ENCODE results near the gene ZRANB3.

ZRANB3 gene

DNA sequence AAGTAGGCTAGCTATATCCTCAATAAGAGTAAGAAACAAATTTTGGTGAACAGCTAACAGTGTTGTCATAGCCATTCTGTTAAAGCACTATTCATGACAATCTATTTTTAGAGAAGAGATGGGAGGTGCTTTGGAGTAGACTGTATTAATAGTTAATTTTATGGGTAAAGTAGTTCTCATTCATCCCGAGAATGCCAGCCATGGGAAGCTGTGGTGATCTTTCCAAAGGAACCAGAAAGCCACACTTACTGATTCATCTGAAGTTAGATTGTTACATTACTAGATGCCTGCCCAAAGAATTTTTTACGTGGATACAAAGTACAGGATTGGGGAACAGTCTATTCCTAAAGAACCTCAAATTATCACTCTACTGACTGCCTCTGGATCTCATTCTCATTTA lies 74.6 kb downstream of the ZRANB3 start:
- ChIA-PET CTCF (no interaction called here), POLR2A (no interaction called here)

More for the DNA sequence above, 74.6 kb downstream of the ZRANB3 start:
- Histone ChIP-seq H3K4me1 (ENCODE audit: control insufficient read depth, insufficient read depth, low read length) (no peaks in the 10 kb centered on the region), H3K4me3 (ENCODE audit: low read depth, low read length) (no peak overlapping the region), H3K9me3 (ENCODE audit: control insufficient read depth, insufficient read depth, low read depth, low read length) (no peaks in the 10 kb centered on the region), H3K36me3 (ENCODE audit: control insufficient read depth in 2 of 2, insufficient read depth in 1 of 2, low read length in 2 of 2) (no peaks in the 10 kb centered on the region), H3K27ac (ENCODE audit: extremely low read depth, low read depth, low read length) (no peak overlapping the region)
- TF ChIP-seq, protein P1, sequence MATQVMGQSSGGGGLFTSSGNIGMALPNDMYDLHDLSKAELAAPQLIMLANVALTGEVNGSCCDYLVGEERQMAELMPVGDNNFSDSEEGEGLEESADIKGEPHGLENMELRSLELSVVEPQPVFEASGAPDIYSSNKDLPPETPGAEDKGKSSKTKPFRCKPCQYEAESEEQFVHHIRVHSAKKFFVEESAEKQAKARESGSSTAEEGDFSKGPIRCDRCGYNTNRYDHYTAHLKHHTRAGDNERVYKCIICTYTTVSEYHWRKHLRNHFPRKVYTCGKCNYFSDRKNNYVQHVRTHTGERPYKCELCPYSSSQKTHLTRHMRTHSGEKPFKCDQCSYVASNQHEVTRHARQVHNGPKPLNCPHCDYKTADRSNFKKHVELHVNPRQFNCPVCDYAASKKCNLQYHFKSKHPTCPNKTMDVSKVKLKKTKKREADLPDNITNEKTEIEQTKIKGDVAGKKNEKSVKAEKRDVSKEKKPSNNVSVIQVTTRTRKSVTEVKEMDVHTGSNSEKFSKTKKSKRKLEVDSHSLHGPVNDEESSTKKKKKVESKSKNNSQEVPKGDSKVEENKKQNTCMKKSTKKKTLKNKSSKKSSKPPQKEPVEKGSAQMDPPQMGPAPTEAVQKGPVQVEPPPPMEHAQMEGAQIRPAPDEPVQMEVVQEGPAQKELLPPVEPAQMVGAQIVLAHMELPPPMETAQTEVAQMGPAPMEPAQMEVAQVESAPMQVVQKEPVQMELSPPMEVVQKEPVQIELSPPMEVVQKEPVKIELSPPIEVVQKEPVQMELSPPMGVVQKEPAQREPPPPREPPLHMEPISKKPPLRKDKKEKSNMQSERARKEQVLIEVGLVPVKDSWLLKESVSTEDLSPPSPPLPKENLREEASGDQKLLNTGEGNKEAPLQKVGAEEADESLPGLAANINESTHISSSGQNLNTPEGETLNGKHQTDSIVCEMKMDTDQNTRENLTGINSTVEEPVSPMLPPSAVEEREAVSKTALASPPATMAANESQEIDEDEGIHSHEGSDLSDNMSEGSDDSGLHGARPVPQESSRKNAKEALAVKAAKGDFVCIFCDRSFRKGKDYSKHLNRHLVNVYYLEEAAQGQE (tag by site-specific recombination; IDR thresholded peaks at IDR 0.05), result no peak
- TF ChIP-seq ZNF121 (tag by site-specific recombination; IDR thresholded peaks at IDR 0.05) (no peak), ZNF112 (tag by site-specific recombination; IDR thresholded peaks at IDR 0.05) (no peak), IKZF3 (tag by site-specific recombination; IDR thresholded peaks at IDR 0.05) (no peak), ZNF571 (tag by site-specific recombination; IDR thresholded peaks at IDR 0.05) (no peak), ZBTB20 (tag by site-specific recombination; IDR thresholded peaks at IDR 0.05) (no peak), SALL2 (tag by site-specific recombination; IDR thresholded peaks at IDR 0.05; ENCODE audit: borderline replicate concordance) (no peak), ZNF555 (tag by site-specific recombination; conservative IDR thresholded peaks at IDR 0.05) (no peak), ZNF560 (tag by site-specific recombination; IDR thresholded peaks at IDR 0.05; ENCODE audit: borderline replicate concordance) (no peak), TRIM28 (IDR thresholded peaks at IDR 0.05; ENCODE audit: borderline replicate concordance, low read length) (no peak), ZNF837 (tag by site-specific recombination; IDR thresholded peaks at IDR 0.05) (no peak), ZNF449 (tag by site-specific recombination; IDR thresholded peaks at IDR 0.05) (no peak), ATF2 (tag by site-specific recombination; IDR thresholded peaks at IDR 0.05; ENCODE audit: low read depth) (no peak), ZNF24 (tag by site-specific recombination; IDR thresholded peaks at IDR 0.05) (no peak), ZNF518A (tag by site-specific recombination; conservative IDR thresholded peaks at IDR 0.05; ENCODE audit: low read depth) (no peak)
- TF ChIP-seq, protein P2, sequence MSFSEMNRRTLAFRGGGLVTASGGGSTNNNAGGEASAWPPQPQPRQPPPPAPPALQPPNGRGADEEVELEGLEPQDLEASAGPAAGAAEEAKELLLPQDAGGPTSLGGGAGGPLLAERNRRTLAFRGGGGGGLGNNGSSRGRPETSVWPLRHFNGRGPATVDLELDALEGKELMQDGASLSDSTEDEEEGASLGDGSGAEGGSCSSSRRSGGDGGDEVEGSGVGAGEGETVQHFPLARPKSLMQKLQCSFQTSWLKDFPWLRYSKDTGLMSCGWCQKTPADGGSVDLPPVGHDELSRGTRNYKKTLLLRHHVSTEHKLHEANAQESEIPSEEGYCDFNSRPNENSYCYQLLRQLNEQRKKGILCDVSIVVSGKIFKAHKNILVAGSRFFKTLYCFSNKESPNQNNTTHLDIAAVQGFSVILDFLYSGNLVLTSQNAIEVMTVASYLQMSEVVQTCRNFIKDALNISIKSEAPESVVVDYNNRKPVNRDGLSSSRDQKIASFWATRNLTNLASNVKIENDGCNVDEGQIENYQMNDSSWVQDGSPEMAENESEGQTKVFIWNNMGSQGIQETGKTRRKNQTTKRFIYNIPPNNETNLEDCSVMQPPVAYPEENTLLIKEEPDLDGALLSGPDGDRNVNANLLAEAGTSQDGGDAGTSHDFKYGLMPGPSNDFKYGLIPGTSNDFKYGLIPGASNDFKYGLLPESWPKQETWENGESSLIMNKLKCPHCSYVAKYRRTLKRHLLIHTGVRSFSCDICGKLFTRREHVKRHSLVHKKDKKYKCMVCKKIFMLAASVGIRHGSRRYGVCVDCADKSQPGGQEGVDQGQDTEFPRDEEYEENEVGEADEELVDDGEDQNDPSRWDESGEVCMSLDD (tag by site-specific recombination; IDR thresholded peaks at IDR 0.05), result no peak
